Ecto neural progenitor cell (in vitro differentiated cells): ENCODE data around the gene TRAF3IP3.

Experiments
- DNase-seq: peaks from one replicate; pipeline ENCODE4 v3.0.0-alpha.2; 2018; ENCODE audit warnings: low spot score

The TRAF3IP3 gene

GRCh38 chr1:209755926-209756614, at the start of gene TRAF3IP3:
TSS of gene TRAF3IP3 (plus strand) at chr1:209756053. CDS start at chr1:209760040, 3,987 bp downstream.
- no peak for DNase-seq

- no peak for DNase-seq
These were observed 49.2 kb upstream of the TRAF3IP3 start for GRCh38 chr1:209706622-209707021.

- no peak for DNase-seq
These were observed 48.5 kb upstream of the TRAF3IP3 start for GRCh38 chr1:209707308-209707707.

GRCh38 chr1:209708297-209708696, 47.6 kb upstream of the TRAF3IP3 start:
- no peak for DNase-seq

GRCh38 chr1:209710093-209710492, 45.8 kb upstream of the TRAF3IP3 start:
- DNase-seq: no peak

GRCh38 chr1:209710847-209711246, 45.0 kb upstream of the TRAF3IP3 start:
- DNase-seq: no peak

- no peak for DNase-seq
These were observed 41.5 kb upstream of the TRAF3IP3 start for GRCh38 chr1:209714338-209714737.

- no peak for DNase-seq
These were observed 40.5 kb upstream of the TRAF3IP3 start for GRCh38 chr1:209715314-209715713.

- DNase-seq: no peak
These were observed 38.0 kb upstream of the TRAF3IP3 start for GRCh38 chr1:209717818-209718217.

GRCh38 chr1:209720326-209720725, 35.5 kb upstream of the TRAF3IP3 start:
- DNase-seq: no peak

- no peak for DNase-seq
These were observed 35.0 kb upstream of the TRAF3IP3 start for GRCh38 chr1:209720826-209721225.

- DNase-seq: no peak
These were observed 34.5 kb upstream of the TRAF3IP3 start for GRCh38 chr1:209721323-209721722.

GRCh38 chr1:209723265-209723664, 32.6 kb upstream of the TRAF3IP3 start:
- no peak for DNase-seq

GRCh38 chr1:209723756-209724693, 31.8 kb upstream of the TRAF3IP3 start:
- no peak for DNase-seq

GRCh38 chr1:209727286-209727685, 28.6 kb upstream of the TRAF3IP3 start:
- no peak for DNase-seq

GRCh38 chr1:209727785-209728184, 28.1 kb upstream of the TRAF3IP3 start:
- DNase-seq: no peak

GRCh38 chr1:209728466-209728865, 27.4 kb upstream of the TRAF3IP3 start:
- DNase-seq: no peak

- DNase-seq: no peak
These were observed 26.4 kb upstream of the TRAF3IP3 start for GRCh38 chr1:209729436-209729835.

- no peak for DNase-seq
These were observed 23.1 kb upstream of the TRAF3IP3 start for GRCh38 chr1:209732725-209733124.

GRCh38 chr1:209733409-209734192, 22.3 kb upstream of the TRAF3IP3 start:
- DNase-seq: no peak

- no peak for DNase-seq
These were observed 19.2 kb upstream of the TRAF3IP3 start for GRCh38 chr1:209736490-209737117.

GRCh38 chr1:209737118-209737505, 18.7 kb upstream of the TRAF3IP3 start:
- no peak for DNase-seq
